ENCODE measurements around the gene SNTA1. TPM values are rescaled to one million over a fixed set of nuclear protein-coding genes. Genes with fewer than 3 reads are reported as not detected.
A peak's percentile ranks its signal among the peaks of the same experiment; 100 is the strongest.

SNTA1 gene
- total RNA-seq, 1 experiment from 2014 or later = 14.6 TPM

DNA sequence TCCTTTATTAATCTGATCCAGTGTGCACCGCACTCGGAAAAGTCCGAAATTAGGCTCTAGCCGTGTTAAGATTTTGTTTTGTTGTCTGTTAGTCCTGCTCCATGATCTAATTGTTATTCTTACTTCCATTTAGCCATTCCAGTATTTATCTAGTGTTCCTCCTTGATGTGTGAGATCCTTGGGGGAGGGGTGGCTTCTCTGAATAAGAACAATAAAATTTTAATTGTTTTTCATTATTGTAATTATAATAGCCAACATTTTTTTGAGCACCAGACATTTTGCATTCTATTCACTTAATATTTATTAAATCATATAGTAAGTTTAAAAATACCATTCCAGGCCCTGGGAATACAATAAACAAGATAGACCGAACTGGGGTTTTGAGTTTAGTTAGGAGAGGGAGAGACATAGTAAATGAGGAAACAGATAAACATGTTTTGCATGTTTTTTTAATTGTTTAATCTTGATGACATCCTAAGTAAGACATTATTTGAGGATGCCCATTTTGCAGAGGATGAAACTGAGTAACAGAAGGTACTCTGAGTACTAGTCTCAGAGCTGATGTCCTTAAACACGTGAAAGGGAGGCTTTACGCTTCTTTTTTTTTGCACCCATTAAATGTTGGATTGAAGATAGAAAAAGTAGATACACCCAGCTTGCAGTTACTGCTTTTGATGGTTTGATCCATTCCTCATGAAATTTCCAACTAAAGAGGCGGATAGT lies 47.5 kb upstream of the SNTA1 start:
- peak overlapping the region; percentile 73 for H3K4me2 ChIP-seq (ENCODE audit: low read length)
- POLR2A ChIA-PET = interaction anchor here (1.5 kb wide), 2 partner anchors 16 to 47 kb away, joined by 5 read pairs; partner anchors contain the start of gene SNTA1
- DNase-seq (ENCODE audit: low read depth, low spot score) (no peak), ATAC-seq (no peak)
- intact Hi-C loops (cut with micrococcal nuclease) = no loop called here
- RAD21 ChIA-PET (ENCODE audit: low non-redundant PET in 1 of 2, low total read pairs in 2 of 2, uncharacterized antibody in 2 of 2, unreplicated experiment in 2 of 2) = no interaction called here
- peak overlapping the region; percentile 77 for H3K9ac ChIP-seq (ENCODE audit: low read length)
- H3K4me1 ChIP-seq (ENCODE audit: control insufficient read depth in 1 of 2, insufficient read depth in 2 of 2, low read length in 2 of 2) = peaks cover 9 to 17% of the 10 kb centered on the region in 2 experiments
- H2AFZ ChIP-seq (ENCODE audit: low read depth, low read length, poor library complexity, severe bottlenecking) = no peak overlapping the region
- H3K79me2 ChIP-seq (ENCODE audit: insufficient read depth, low read length) = peaks cover 12% of the 10 kb centered on the region
- BruUV-seq (replicated peaks) = TSS peak; percentile 57
- H4K20me1 ChIP-seq (ENCODE audit: insufficient read depth) = no peaks in the 10 kb centered on the region
- TF ChIP-seq, protein P1, sequence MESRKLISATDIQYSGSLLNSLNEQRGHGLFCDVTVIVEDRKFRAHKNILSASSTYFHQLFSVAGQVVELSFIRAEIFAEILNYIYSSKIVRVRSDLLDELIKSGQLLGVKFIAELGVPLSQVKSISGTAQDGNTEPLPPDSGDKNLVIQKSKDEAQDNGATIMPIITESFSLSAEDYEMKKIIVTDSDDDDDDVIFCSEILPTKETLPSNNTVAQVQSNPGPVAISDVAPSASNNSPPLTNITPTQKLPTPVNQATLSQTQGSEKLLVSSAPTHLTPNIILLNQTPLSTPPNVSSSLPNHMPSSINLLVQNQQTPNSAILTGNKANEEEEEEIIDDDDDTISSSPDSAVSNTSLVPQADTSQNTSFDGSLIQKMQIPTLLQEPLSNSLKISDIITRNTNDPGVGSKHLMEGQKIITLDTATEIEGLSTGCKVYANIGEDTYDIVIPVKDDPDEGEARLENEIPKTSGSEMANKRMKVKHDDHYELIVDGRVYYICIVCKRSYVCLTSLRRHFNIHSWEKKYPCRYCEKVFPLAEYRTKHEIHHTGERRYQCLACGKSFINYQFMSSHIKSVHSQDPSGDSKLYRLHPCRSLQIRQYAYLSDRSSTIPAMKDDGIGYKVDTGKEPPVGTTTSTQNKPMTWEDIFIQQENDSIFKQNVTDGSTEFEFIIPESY (IDR thresholded peaks at IDR 0.05; ENCODE audit: extremely low read depth, insufficient replicate concordance, low read length) = no peak
- TF ChIP-seq TCF7L2 (IDR thresholded peaks at IDR 0.05; ENCODE audit: borderline replicate concordance, extremely low read depth, insufficient read depth, insufficient read length) (no peak), EGR1 (IDR thresholded peaks at IDR 0.05; ENCODE audit: low read depth) (no peak), CEBPB (IDR thresholded peaks at IDR 0.05; ENCODE audit: low read depth) (no peak)
- H3K27ac ChIP-seq (ENCODE audit: low read depth, low read length) = peak overlapping the region; percentile 79; the same call in 1 of the 2 replicates
- CTCF ChIA-PET = interaction anchor here (1.2 kb wide), 1 partner anchor 31 kb away, joined by 3 read pairs; no protein-coding TSS in a partner anchor
- no peaks in the 10 kb centered on the region for H3K9me3 ChIP-seq (ENCODE audit: control insufficient read depth in 1 of 2, insufficient read depth in 1 of 2, low read depth in 1 of 2, low read length in 2 of 2)
- no peaks in the 10 kb centered on the region for H3K27me3 ChIP-seq (ENCODE audit: insufficient read depth, low read length)
- H3K9me2 ChIP-seq (ENCODE audit: insufficient read depth) = no peaks in the 10 kb centered on the region
- peak overlapping the region; percentile 53 to 82 for H3K4me3 ChIP-seq (replicated peaks in 1 of 2; ENCODE audit: low read depth in 1 of 2, low read length in 2 of 2)
- H3K36me3 ChIP-seq (ENCODE audit: control insufficient read depth in 1 of 2, insufficient read depth in 2 of 2, low read length in 2 of 2) = no peaks in the 10 kb centered on the region

Measured in HCT116 (cell line).